SW 1271 (cell line): ENCODE results near the gene HASPIN.

ENCODE experiments used
- DNase-seq, 2 experiments: peaks; one replicate each; lab custom pipeline; 2025; lab: John Stamatoyannopoulos, UW

Gene HASPIN

DNA sequence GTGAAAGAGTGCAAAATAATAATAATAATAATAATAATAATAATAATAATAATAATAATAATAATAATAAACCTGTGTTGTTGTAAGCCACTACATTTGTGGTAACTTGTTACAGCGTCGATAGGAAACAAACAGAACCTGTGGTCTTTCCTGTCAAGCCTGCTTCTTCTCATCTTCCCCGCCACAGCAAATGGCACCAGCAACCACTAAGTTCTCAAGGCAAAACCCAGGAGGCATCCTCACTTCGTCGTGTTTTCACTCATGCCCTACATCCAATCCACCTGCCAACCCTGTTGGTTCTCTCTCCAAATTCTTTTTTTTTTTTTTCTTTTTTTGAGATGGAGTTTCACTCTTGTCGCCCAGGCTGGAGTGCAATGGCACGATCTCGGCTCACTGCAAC is 43.1 kb downstream of the HASPIN start:
- DNase-seq = no peak

DNA sequence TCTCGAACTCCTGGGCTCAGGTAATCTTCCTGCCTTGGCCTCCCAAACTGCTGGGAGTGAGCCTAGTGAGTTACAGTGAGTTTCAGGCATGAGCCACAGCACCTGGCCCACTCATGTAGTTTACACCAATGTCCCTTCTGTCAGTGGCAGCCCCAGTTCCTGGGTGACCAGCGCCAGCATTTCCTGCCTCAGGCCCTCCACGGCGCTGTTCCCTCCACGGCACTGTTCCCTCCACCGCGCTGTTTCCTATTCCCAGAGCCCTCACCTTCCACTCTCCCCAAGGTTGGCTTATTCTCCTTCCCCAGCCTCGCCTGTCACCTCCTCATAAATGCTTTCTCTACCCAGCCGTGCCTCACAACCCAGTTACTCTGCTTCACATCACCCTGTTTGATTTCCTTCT is 44.6 kb downstream of the HASPIN start:
- DNase-seq = no peak

DNA sequence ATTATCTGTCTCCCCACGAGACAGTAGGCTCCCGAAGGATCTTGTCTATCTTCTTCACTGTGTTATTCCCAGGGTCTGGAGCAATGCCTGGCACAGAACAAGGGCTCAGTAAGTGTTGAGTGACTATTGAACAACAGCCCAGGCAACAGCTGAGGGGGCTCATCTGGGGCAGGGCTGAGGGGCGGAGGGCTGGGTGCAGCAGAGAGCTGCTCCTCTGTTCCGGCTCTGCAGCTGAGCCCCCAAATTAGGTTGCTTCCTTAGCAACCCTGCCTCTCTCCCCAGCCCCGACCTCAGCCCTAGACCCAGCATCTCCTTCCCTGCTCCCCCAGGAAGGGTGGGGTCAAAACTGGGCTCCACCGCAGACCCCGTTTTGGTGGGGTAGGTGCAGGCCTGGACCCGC is 45.1 kb downstream of the HASPIN start:
- DNase-seq = no peak

DNA sequence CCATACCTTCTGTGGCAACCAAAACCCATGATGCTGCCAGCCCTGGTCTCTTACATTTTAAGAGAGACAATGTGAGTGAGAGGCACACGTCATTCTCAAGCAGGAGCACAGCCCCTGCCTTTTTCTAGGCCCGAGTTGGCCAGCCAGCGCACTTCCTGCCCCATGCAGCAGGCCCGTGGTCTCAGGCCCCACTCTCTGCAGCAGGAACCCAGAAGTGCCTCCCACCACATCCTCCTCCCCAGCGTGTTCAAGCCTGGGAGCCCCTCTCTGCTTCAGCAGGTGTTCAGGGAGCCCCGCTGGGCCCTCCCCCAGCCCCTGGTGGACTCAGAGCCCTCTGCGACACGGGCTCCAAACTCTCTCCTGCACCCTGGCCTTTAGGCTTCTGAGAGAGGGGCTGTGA is 46.8 kb downstream of the HASPIN start:
- no peak for DNase-seq

DNA sequence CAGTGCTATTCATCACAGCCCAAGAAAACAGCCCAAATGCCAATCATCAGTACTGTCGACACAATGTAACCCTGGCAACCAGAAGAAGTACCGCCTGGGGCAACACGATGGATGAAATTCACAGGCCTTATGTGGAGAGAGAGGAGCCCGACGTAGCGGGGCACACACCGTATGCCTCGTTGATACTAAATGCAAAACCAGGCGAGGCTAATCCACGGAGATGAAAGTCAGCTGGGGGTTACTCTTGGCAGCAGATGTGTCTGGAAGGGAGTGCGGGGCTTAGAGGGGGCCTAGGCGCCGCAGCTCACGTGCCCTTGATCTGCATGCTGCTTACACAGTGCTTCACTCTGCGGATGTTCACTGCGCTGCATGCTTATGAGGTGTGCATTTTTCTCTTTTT is 47.4 kb downstream of the HASPIN start:
- DNase-seq = no peak

DNA sequence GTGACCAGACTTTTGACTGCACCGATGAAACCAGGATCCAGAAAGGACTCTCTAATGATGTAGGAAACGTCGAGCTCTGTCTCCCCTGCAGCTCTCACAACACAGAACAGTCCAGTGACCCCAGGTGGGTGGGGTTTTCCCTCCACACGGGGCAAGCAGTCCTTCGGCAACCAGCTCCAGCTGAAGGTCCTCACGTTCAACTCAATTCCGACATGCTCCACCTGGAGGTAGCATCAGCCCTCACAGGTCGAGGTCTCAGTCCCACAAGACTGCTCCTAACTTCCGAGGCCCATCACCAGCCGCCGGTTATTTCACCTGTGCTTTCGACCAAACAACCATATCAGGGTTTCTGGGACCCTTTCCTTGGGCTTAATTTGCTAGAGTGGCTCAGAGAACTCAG is 49.1 kb downstream of the HASPIN start:
- DNase-seq = no peak

DNA sequence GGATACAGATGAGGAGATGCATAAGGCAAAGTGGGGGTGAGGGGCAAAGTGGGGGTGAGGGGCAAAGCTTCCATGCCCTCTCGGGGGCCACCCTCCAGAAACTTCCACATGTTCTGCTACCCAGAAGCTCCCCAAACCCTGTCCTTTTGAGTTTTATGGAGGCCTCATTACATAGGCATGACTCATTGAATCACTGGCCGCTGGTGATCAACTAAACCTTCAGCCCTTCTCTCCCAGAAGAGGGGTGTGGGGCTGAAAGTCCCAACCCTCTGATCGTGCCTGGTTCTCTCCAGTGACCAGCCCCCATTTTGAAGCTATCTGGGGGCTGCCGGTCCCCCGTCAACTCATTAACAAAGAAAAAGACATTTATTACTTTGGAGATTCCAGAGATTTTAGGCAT is 49.8 kb downstream of the HASPIN start:
- no peak for DNase-seq

DNA sequence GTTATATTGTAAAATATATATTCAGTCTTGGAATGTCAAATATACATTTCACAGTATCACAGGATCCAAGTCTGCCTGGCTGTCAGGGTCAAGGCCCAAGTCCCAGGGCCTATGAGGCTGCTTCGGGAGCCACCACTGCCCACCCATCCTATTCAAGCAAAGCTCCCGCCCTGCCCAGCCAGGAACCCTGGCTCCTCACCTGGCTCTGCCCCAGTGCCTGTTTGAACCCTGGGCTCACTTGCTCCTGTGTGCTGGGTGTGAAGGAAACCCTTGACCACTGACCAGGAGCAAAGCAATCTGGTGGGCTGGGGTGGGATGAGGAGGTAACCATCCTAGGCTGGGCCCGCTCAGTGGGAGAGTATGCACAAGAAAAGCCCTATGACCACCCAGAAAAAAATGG is 50.3 kb downstream of the HASPIN start:
- no peak for DNase-seq
